Raji (cell line): ENCODE measurements around the gene HRK.

ENCODE experiments used
- POLR2A ChIP-seq: IDR thresholded peaks from 2 replicates; pipeline ENCODE4 v1.6.1; 2011; ENCODE audit warnings: low read depth, low read length, control low read depth; ENCODE audit not compliant: insufficient read depth

The HRK gene

GRCh38 chr12:116820064-116820656 lies 61.1 kb downstream of the HRK start:
- no peak for TF ChIP-seq POLR2A

GRCh38 chr12:116818948-116819832 lies 62.1 kb downstream of the HRK start:
- peak; percentile 52 for TF ChIP-seq POLR2A

GRCh38 chr12:116818341-116818856 lies 62.8 kb downstream of the HRK start:
- peak; percentile 47 for TF ChIP-seq POLR2A

GRCh38 chr12:116813271-116814041 lies 67.8 kb downstream of the HRK start:
- TF ChIP-seq POLR2A = no peak

GRCh38 chr12:116812238-116812637 lies 69.0 kb downstream of the HRK start:
- no peak for TF ChIP-seq POLR2A

- TF ChIP-seq POLR2A = no peak
These were observed 72.8 kb downstream of the HRK start for GRCh38 chr12:116808113-116809105.

- TF ChIP-seq POLR2A = no peak
These were observed 73.7 kb downstream of the HRK start for GRCh38 chr12:116807546-116807945.

GRCh38 chr12:116806845-116807440 lies 74.3 kb downstream of the HRK start:
- no peak for TF ChIP-seq POLR2A
